Loucy (cell line): ENCODE results near the gene EXOC3L1.

Experiments used
- H2AFZ ChIP-seq: fragments of 200-600 bp; sonication (generic); 2 replicates; pipeline ENCODE4 v1.6.0; 2016; ENCODE audit warnings: antibody characterized with exemption, mild to moderate bottlenecking, low read length, moderate library complexity
- H3F3A ChIP-seq: fragments of 200-600 bp; 2 replicates; pipeline ENCODE4 v1.6.0; 2016; ENCODE audit warnings: antibody characterized with exemption, low read depth, mild to moderate bottlenecking
- H3K27me3 ChIP-seq: fragments of 200-600 bp; sonication (generic); 2 replicates; pipeline ENCODE4 v1.6.1; 2014; ENCODE audit warnings: low read length, mild to moderate bottlenecking; ENCODE audit not compliant: insufficient read depth, poor library complexity, severe bottlenecking
- H3K36me3 ChIP-seq: fragments of 200-600 bp; sonication (generic); 2 replicates; pipeline ENCODE4 v1.6.1; 2016; ENCODE audit warnings: low read length; ENCODE audit not compliant: insufficient read depth
- H3K4me1 ChIP-seq: fragments of 200-600 bp; sonication (generic); 2 replicates; pipeline ENCODE4 v1.5.1; 2014; ENCODE audit warnings: low read length, mild to moderate bottlenecking; ENCODE audit not compliant: insufficient read depth, poor library complexity, severe bottlenecking
- H3K4me2 ChIP-seq: fragments of 200-600 bp; sonication (generic); 2 replicates; pipeline ENCODE4 v1.6.0; 2014; ENCODE audit warnings: antibody characterized with exemption, low read length, low read depth, mild to moderate bottlenecking; ENCODE audit not compliant: poor library complexity, severe bottlenecking
- H3K4me3 ChIP-seq: fragments of 200-600 bp; sonication (generic); 2 replicates; pipeline ENCODE4 v1.5.1; 2014; ENCODE audit warnings: low read length, mild to moderate bottlenecking, mixed read lengths; ENCODE audit not compliant: poor library complexity, severe bottlenecking
- H3K79me2 ChIP-seq: fragments of 200-600 bp; sonication (generic); 2 replicates; pipeline ENCODE4 v1.6.1; 2014; ENCODE audit warnings: low read length; ENCODE audit not compliant: insufficient read depth
- H3K9ac ChIP-seq: fragments of 200-600 bp; sonication (generic); 2 replicates; pipeline ENCODE4 v1.6.0; 2014; ENCODE audit warnings: mild to moderate bottlenecking, low read depth, low read length, moderate library complexity; ENCODE audit not compliant: poor library complexity, severe bottlenecking
- H3K9me2 ChIP-seq: fragments of 200-600 bp; sonication (generic); replicated peaks from 2 replicates; pipeline ENCODE4 v1.6.1; 2016; ENCODE audit warnings: low read depth, low read length, mixed read lengths
- H3K9me3 ChIP-seq: fragments of 200-600 bp; sonication (generic); 2 replicates; pipeline ENCODE4 v1.6.1; 2014; ENCODE audit warnings: mild to moderate bottlenecking, antibody characterized with exemption, low read length, low read depth; ENCODE audit not compliant: insufficient read depth
- H4K20me1 ChIP-seq: fragments of 200-600 bp; sonication (generic); 2 replicates; pipeline ENCODE4 v1.6.0; 2014; ENCODE audit warnings: antibody characterized with exemption, low read length, mild to moderate bottlenecking; ENCODE audit not compliant: insufficient read depth, poor library complexity, severe bottlenecking
- EZH2phosphoT487 ChIP-seq: fragments of 200-600 bp; IDR thresholded peaks from 2 replicates; pipeline ENCODE4 v1.6.1; 2018; ENCODE audit warnings: antibody characterized with exemption, mild to moderate bottlenecking, moderate library complexity, borderline replicate concordance
- TF ChIP-seq, protein P1 (sequence below): fragments of 200-600 bp; sonication (generic); conservative IDR thresholded peaks from 2 replicates; pipeline ENCODE4 v1.5.1; 2014; ENCODE audit warnings: mild to moderate bottlenecking, antibody characterized with exemption, low read length

EXOC3L1 gene

DNA sequence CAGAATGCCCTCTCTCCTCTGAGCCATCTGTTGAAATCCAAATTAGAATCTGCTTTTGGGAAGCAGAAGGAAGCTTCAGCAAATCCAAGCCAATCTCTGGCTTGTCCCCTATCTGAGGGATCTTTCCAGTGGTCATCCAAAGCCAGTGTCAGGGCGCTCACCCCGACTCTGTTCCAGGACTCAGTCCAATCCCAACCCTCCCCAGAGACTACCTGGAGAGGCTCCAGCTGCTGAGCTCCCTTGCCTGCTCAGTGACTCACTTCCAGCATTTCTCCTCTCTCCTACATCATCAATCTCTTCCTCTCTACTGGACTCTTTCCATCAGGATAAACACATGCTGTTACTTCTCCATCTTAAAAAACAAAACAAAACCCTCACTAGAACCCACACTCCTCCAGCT, 8.6 kb downstream of the EXOC3L1 start:
- no peak for TF ChIP-seq EZH2phosphoT487
- TF ChIP-seq, protein P1, sequence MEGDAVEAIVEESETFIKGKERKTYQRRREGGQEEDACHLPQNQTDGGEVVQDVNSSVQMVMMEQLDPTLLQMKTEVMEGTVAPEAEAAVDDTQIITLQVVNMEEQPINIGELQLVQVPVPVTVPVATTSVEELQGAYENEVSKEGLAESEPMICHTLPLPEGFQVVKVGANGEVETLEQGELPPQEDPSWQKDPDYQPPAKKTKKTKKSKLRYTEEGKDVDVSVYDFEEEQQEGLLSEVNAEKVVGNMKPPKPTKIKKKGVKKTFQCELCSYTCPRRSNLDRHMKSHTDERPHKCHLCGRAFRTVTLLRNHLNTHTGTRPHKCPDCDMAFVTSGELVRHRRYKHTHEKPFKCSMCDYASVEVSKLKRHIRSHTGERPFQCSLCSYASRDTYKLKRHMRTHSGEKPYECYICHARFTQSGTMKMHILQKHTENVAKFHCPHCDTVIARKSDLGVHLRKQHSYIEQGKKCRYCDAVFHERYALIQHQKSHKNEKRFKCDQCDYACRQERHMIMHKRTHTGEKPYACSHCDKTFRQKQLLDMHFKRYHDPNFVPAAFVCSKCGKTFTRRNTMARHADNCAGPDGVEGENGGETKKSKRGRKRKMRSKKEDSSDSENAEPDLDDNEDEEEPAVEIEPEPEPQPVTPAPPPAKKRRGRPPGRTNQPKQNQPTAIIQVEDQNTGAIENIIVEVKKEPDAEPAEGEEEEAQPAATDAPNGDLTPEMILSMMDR = no peak
- H3K9ac ChIP-seq = no peak overlapping the region
- H3K9me3 ChIP-seq = no peaks in the 10 kb centered on the region
- H3K36me3 ChIP-seq = no peaks in the 10 kb centered on the region
- no peaks in the 10 kb centered on the region for H3F3A ChIP-seq
- peaks cover 19% of the 10 kb centered on the region for H3K4me1 ChIP-seq
- no peaks in the 10 kb centered on the region for H3K27me3 ChIP-seq
- peaks cover 25% of the 10 kb centered on the region for H3K79me2 ChIP-seq
- no peak overlapping the region for H2AFZ ChIP-seq
- H3K4me2 ChIP-seq = peak overlapping the region; percentile 35
- peaks cover 20% of the 10 kb centered on the region for H4K20me1 ChIP-seq
- no peak overlapping the region for H3K4me3 ChIP-seq
- H3K9me2 ChIP-seq = no peaks in the 10 kb centered on the region

DNA sequence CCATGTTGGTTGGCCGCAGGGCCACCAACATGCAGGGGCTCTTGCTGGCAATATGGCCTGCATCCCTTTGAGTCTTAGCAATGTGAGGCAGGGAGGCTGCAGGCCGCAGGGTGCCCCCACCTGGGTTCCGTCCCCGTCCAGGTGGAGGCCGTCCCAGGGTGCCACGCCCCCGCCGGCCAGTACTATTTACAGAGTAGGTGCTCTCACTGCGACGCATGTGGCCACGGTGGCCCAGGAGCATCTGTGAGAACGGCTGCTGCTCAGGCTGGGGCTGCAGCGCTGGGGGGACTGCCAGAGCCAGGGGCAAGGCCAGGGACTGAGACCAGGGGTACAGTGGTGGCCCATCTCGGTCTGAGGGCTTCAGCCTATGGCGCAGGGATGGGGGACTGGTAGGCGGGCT, 9.8 kb downstream of the EXOC3L1 start:
- Histone ChIP-seq H3K27me3 (no peaks in the 10 kb centered on the region), H2AFZ (no peak overlapping the region), H3K9ac (no peak overlapping the region), H3K9me2 (no peaks in the 10 kb centered on the region), H3K4me1 (peaks cover 22% of the 10 kb centered on the region), H3K9me3 (no peaks in the 10 kb centered on the region), H3K4me3 (no peak overlapping the region), H4K20me1 (peaks cover 20% of the 10 kb centered on the region), H3K79me2 (peaks cover 27% of the 10 kb centered on the region), H3K36me3 (no peaks in the 10 kb centered on the region), H3K4me2 (no peak overlapping the region), H3F3A (no peaks in the 10 kb centered on the region)
- TF ChIP-seq, protein P1 = no peak
- no peak for TF ChIP-seq EZH2phosphoT487

DNA sequence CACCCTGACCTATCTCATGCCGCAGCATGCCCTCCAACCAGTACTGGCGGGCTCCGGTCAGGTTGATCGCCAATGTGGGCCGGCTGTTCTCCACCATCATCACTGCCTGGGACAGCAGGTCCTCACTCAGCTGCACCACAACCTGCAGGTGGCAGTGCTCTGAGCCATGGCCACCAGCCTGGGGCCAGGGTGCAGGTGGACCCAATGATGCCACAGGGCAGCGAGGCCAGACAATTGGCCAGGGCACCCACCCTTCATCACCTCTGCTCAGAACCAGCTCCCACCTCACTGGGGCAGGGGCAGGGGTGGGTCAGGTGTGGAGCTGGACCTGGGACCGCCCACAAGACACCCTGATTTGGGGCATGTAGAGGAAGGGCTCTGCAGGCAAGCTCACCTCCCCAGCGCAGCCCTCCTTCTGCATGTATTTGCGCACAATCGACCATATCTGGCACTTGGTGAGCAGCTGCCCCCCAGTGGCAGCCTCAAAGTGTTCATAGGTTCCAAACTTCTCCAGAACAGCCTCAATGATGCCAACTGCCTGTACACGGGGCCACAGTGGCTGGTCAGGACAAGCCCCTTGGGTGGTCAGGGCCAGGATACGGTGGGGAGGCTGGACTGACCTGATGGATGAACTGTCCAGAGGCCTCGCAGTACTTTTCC, 10.4 kb downstream of the EXOC3L1 start:
- no peak overlapping the region for H3K9ac ChIP-seq
- peaks cover 25% of the 10 kb centered on the region for H3K4me1 ChIP-seq
- H2AFZ ChIP-seq = no peak overlapping the region
- H3F3A ChIP-seq = no peaks in the 10 kb centered on the region
- H3K4me2 ChIP-seq = no peak overlapping the region
- no peaks in the 10 kb centered on the region for H3K27me3 ChIP-seq
- H3K9me2 ChIP-seq = no peaks in the 10 kb centered on the region
- peaks cover 33% of the 10 kb centered on the region for H3K79me2 ChIP-seq
- H3K9me3 ChIP-seq = no peaks in the 10 kb centered on the region
- no peaks in the 10 kb centered on the region for H3K36me3 ChIP-seq
- no peak for TF ChIP-seq EZH2phosphoT487
- TF ChIP-seq, protein P1 = peak; percentile 39; the same call in 1 of the 2 replicates
- no peak overlapping the region for H3K4me3 ChIP-seq
- H4K20me1 ChIP-seq = peaks cover 13% of the 10 kb centered on the region
